Stimulated activated naive B cell treated with anti-CD40 and anti-IgM and Interleukin-4, amounts not matched to agents 10 μg/mL and 1 μg/mL and 100 μg/mL, for 72 hours (primary cell): ENCODE results near the gene PSME3IP1.

ENCODE experiments used
- ATAC-seq, 2 donors: fragments of 150-1000 bp; cut with Tn5 transposase; replicated peaks; 2 replicates each; pipeline ENCODE4 v1.10.0; 2021; ENCODE audit warnings: moderate library complexity in 1 of 2
- DNase-seq: peaks from one replicate; pipeline ENCODE4 v3.0.0; 2021
- H3K27ac Mint-ChIP-seq: one replicate; pipeline ENCODE4 v1.8.0; 2022; ENCODE audit warnings: mild to moderate bottlenecking, mixed read lengths
- H3K27me3 Mint-ChIP-seq, 2 donors: one replicate each; pipeline ENCODE4 v1.8.0; 2022; ENCODE audit warnings: mixed read lengths in 2 of 2
- H3K36me3 Mint-ChIP-seq, 2 donors: one replicate each; pipeline ENCODE4 v1.8.0; 2022; ENCODE audit warnings: mixed read lengths in 2 of 2, mild to moderate bottlenecking in 1 of 2
- H3K4me1 Mint-ChIP-seq, 2 donors: one replicate each; pipeline ENCODE4 v1.8.0; 2022; ENCODE audit warnings: mixed read lengths in 2 of 2, mild to moderate bottlenecking in 1 of 2
- H3K4me3 Mint-ChIP-seq, 2 donors: one replicate each; pipeline ENCODE4 v1.8.0; 2022; ENCODE audit warnings: mild to moderate bottlenecking in 2 of 2, mixed read lengths in 2 of 2, moderate library complexity in 1 of 2
- H3K9me3 Mint-ChIP-seq, 2 donors: one replicate each; pipeline ENCODE4 v1.8.0; 2022; ENCODE audit warnings: mixed read lengths in 2 of 2, mild to moderate bottlenecking in 1 of 2

Gene PSME3IP1

GRCh38 chr16:57138281-57138935, 47.4 kb downstream of the PSME3IP1 start:
- DNase-seq (no peak), ATAC-seq (no peak)
- H3K4me1 Mint-ChIP-seq, result peaks cover 41 to 66% of the 10 kb centered on the region in 2 donors
- H3K4me3 Mint-ChIP-seq, result no peak overlapping the region
- no peak overlapping the region for H3K27ac Mint-ChIP-seq
- no peaks in the 10 kb centered on the region for H3K27me3 Mint-ChIP-seq
- H3K36me3 Mint-ChIP-seq, result peaks cover 9 to 13% of the 10 kb centered on the region in 2 donors
- no peaks in the 10 kb centered on the region for H3K9me3 Mint-ChIP-seq

- no peaks in the 10 kb centered on the region for H3K9me3 Mint-ChIP-seq
- no peak overlapping the region for H3K27ac Mint-ChIP-seq
- H3K4me3 Mint-ChIP-seq, result no peak overlapping the region
- H3K27me3 Mint-ChIP-seq, result no peaks in the 10 kb centered on the region
- DNase-seq (no peak), ATAC-seq (no peak)
- H3K4me1 Mint-ChIP-seq, result peaks cover 42 to 67% of the 10 kb centered on the region in 2 donors
- peaks cover 9 to 13% of the 10 kb centered on the region in 2 donors for H3K36me3 Mint-ChIP-seq
Observed at GRCh38 chr16:57137566-57138273, 48.1 kb downstream of the PSME3IP1 start.

- Mint-ChIP-seq H3K27me3 (no peaks in the 10 kb centered on the region), H3K27ac (no peak overlapping the region), H3K4me3 (no peak overlapping the region), H3K9me3 (no peaks in the 10 kb centered on the region), H3K4me1 (peaks cover 42 to 64% of the 10 kb centered on the region in 2 donors), H3K36me3 (peaks cover 6 to 11% of the 10 kb centered on the region in 2 donors)
- no peak for ATAC-seq
- DNase-seq, result no peak
Observed at GRCh38 chr16:57137043-57137442, 48.8 kb downstream of the PSME3IP1 start.

GRCh38 chr16:57134982-57135381, 50.9 kb downstream of the PSME3IP1 start:
- Mint-ChIP-seq H3K27ac (peak overlapping the region; percentile 84), H3K36me3 (peaks cover 8 to 23% of the 10 kb centered on the region in 2 donors), H3K4me1 (peaks cover 36 to 50% of the 10 kb centered on the region in 2 donors), H3K27me3 (no peaks in the 10 kb centered on the region), H3K9me3 (no peaks in the 10 kb centered on the region), H3K4me3 (no peak overlapping the region)
- peak; percentile 31 to 33 for ATAC-seq
- DNase-seq, result no peak

- no peaks in the 10 kb centered on the region for H3K9me3 Mint-ChIP-seq
- H3K4me3 Mint-ChIP-seq, result no peak overlapping the region
- no peak for DNase-seq
- ATAC-seq, result no peak
- H3K27me3 Mint-ChIP-seq, result no peaks in the 10 kb centered on the region
- H3K4me1 Mint-ChIP-seq, result peaks cover 36 to 49% of the 10 kb centered on the region in 2 donors
- peaks cover 12 to 32% of the 10 kb centered on the region in 2 donors for H3K36me3 Mint-ChIP-seq
- no peak overlapping the region for H3K27ac Mint-ChIP-seq
Observed at GRCh38 chr16:57133886-57134285, 52.0 kb downstream of the PSME3IP1 start.

GRCh38 chr16:57133031-57133430, 52.8 kb downstream of the PSME3IP1 start:
- H3K27ac Mint-ChIP-seq, result no peak overlapping the region

GRCh38 chr16:57132470-57132869, 53.4 kb downstream of the PSME3IP1 start:
- no peak overlapping the region for H3K4me3 Mint-ChIP-seq
- H3K27ac Mint-ChIP-seq, result peak overlapping the region; percentile 88
- peaks cover 10 to 30% of the 10 kb centered on the region in 2 donors for H3K36me3 Mint-ChIP-seq
- ATAC-seq, result peak; percentile 55 to 57
- no peaks in the 10 kb centered on the region for H3K9me3 Mint-ChIP-seq
- H3K27me3 Mint-ChIP-seq, result no peaks in the 10 kb centered on the region
- peak; percentile 11 for DNase-seq
- H3K4me1 Mint-ChIP-seq, result peaks cover 35 to 52% of the 10 kb centered on the region in 2 donors

More at GRCh38 chr16:57133031-57133430, 52.8 kb downstream of the PSME3IP1 start:
- ATAC-seq (no peak), DNase-seq (no peak)
- H3K9me3 Mint-ChIP-seq, result no peaks in the 10 kb centered on the region
- H3K4me3 Mint-ChIP-seq, result no peak overlapping the region
- H3K4me1 Mint-ChIP-seq, result peaks cover 35 to 52% of the 10 kb centered on the region in 2 donors
- H3K36me3 Mint-ChIP-seq, result peaks cover 9 to 29% of the 10 kb centered on the region in 2 donors
- H3K27me3 Mint-ChIP-seq, result no peaks in the 10 kb centered on the region

- DNase-seq, result no peak
- H3K27me3 Mint-ChIP-seq, result no peaks in the 10 kb centered on the region
- no peak overlapping the region for H3K4me3 Mint-ChIP-seq
- H3K27ac Mint-ChIP-seq, result no peak overlapping the region
- peaks cover 17 to 37% of the 10 kb centered on the region in 2 donors for H3K36me3 Mint-ChIP-seq
- peaks cover 0 to 3% of the 10 kb centered on the region in 2 donors for H3K9me3 Mint-ChIP-seq
- peaks cover 36 to 55% of the 10 kb centered on the region in 2 donors for H3K4me1 Mint-ChIP-seq
- no peak for ATAC-seq
Observed at GRCh38 chr16:57131351-57131970, 54.4 kb downstream of the PSME3IP1 start.

GRCh38 chr16:57130950-57131321, 54.9 kb downstream of the PSME3IP1 start:
- H3K9me3 Mint-ChIP-seq, result peaks cover 0 to 4% of the 10 kb centered on the region in 2 donors
- ATAC-seq, result no peak
- no peak overlapping the region for H3K4me3 Mint-ChIP-seq
- no peak for DNase-seq
- peaks cover 37 to 53% of the 10 kb centered on the region in 2 donors for H3K4me1 Mint-ChIP-seq
- no peak overlapping the region for H3K27ac Mint-ChIP-seq
- no peaks in the 10 kb centered on the region for H3K27me3 Mint-ChIP-seq
- peaks cover 19 to 42% of the 10 kb centered on the region in 2 donors for H3K36me3 Mint-ChIP-seq

- Mint-ChIP-seq H3K4me1 (peaks cover 22 to 34% of the 10 kb centered on the region in 2 donors), H3K27me3 (no peaks in the 10 kb centered on the region), H3K9me3 (peaks cover 0 to 4% of the 10 kb centered on the region in 2 donors), H3K4me3 (no peak overlapping the region), H3K36me3 (peaks cover 27 to 54% of the 10 kb centered on the region in 2 donors), H3K27ac (no peak overlapping the region)
- DNase-seq (no peak), ATAC-seq (peak in 1 of 2 donors; percentile 33)
Observed at GRCh38 chr16:57128771-57129389, 57.0 kb downstream of the PSME3IP1 start.

GRCh38 chr16:57127836-57128235, 58.0 kb downstream of the PSME3IP1 start:
- peaks cover 25 to 28% of the 10 kb centered on the region in 2 donors for H3K4me1 Mint-ChIP-seq
- peaks cover 28 to 54% of the 10 kb centered on the region in 2 donors for H3K36me3 Mint-ChIP-seq
- no peak for DNase-seq
- no peak for ATAC-seq
- peaks cover 0 to 4% of the 10 kb centered on the region in 2 donors for H3K9me3 Mint-ChIP-seq
- H3K27ac Mint-ChIP-seq, result no peak overlapping the region
- no peak overlapping the region for H3K4me3 Mint-ChIP-seq
- H3K27me3 Mint-ChIP-seq, result no peaks in the 10 kb centered on the region

GRCh38 chr16:57127037-57127763, 58.6 kb downstream of the PSME3IP1 start:
- DNase-seq (no peak), ATAC-seq (peak in 1 of 2 donors; percentile 40)
- peaks cover 22 to 23% of the 10 kb centered on the region in 2 donors for H3K4me1 Mint-ChIP-seq
- H3K4me3 Mint-ChIP-seq, result no peak overlapping the region
- H3K27ac Mint-ChIP-seq, result no peak overlapping the region
- H3K36me3 Mint-ChIP-seq, result peaks cover 28 to 54% of the 10 kb centered on the region in 2 donors
- H3K9me3 Mint-ChIP-seq, result peaks cover 0 to 4% of the 10 kb centered on the region in 2 donors
- H3K27me3 Mint-ChIP-seq, result no peaks in the 10 kb centered on the region

GRCh38 chr16:57126411-57126810, 59.4 kb downstream of the PSME3IP1 start:
- Mint-ChIP-seq H3K4me1 (peaks cover 16 to 18% of the 10 kb centered on the region in 2 donors), H3K27me3 (no peaks in the 10 kb centered on the region), H3K4me3 (no peak overlapping the region), H3K27ac (no peak overlapping the region), H3K9me3 (peaks cover 0 to 4% of the 10 kb centered on the region in 2 donors), H3K36me3 (peaks cover 29 to 49% of the 10 kb centered on the region in 2 donors)
- DNase-seq, result no peak
- ATAC-seq, result no peak
